Measurements from ENCODE around the gene DMRT3.

DNA sequence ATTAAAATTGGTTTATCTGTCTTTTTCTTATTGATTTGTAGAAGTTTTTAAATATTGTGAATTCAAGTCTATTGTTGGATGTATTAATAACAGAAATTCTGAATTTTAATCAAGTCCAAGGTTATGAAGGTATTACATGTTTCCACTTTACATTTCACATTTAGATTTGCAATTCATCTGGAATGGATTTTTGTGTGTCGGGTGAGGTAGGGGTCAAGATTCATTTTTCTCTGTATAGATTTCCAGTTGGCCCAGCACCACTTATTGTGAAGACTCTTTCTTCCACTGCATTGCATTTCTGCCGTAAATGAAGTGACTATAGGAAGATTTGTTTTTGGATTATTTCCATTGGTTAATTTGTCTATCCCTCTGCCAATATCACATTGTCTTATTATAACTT is 38.2 kb downstream of the DMRT3 start:
- TF ChIP-seq ZNF140 (CRISPR knock-in tag; IDR thresholded peaks at IDR 0.05) (no peak), U2AF2 (optimal IDR thresholded peaks at IDR 0.05; ENCODE audit: low read depth, low read length) (no peak), SMC3 (conservative IDR thresholded peaks at IDR 0.05; ENCODE audit: insufficient read depth, low read depth, low read length) (no peak), ZNF561 (CRISPR knock-in tag; conservative IDR thresholded peaks at IDR 0.05) (no peak)
- TF ChIP-seq, protein P1, sequence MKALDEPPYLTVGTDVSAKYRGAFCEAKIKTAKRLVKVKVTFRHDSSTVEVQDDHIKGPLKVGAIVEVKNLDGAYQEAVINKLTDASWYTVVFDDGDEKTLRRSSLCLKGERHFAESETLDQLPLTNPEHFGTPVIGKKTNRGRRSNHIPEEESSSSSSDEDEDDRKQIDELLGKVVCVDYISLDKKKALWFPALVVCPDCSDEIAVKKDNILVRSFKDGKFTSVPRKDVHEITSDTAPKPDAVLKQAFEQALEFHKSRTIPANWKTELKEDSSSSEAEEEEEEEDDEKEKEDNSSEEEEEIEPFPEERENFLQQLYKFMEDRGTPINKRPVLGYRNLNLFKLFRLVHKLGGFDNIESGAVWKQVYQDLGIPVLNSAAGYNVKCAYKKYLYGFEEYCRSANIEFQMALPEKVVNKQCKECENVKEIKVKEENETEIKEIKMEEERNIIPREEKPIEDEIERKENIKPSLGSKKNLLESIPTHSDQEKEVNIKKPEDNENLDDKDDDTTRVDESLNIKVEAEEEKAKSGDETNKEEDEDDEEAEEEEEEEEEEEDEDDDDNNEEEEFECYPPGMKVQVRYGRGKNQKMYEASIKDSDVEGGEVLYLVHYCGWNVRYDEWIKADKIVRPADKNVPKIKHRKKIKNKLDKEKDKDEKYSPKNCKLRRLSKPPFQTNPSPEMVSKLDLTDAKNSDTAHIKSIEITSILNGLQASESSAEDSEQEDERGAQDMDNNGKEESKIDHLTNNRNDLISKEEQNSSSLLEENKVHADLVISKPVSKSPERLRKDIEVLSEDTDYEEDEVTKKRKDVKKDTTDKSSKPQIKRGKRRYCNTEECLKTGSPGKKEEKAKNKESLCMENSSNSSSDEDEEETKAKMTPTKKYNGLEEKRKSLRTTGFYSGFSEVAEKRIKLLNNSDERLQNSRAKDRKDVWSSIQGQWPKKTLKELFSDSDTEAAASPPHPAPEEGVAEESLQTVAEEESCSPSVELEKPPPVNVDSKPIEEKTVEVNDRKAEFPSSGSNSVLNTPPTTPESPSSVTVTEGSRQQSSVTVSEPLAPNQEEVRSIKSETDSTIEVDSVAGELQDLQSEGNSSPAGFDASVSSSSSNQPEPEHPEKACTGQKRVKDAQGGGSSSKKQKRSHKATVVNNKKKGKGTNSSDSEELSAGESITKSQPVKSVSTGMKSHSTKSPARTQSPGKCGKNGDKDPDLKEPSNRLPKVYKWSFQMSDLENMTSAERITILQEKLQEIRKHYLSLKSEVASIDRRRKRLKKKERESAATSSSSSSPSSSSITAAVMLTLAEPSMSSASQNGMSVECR (CRISPR knock-in tag; IDR thresholded peaks at IDR 0.05): no peak
- TF ChIP-seq, protein P2, sequence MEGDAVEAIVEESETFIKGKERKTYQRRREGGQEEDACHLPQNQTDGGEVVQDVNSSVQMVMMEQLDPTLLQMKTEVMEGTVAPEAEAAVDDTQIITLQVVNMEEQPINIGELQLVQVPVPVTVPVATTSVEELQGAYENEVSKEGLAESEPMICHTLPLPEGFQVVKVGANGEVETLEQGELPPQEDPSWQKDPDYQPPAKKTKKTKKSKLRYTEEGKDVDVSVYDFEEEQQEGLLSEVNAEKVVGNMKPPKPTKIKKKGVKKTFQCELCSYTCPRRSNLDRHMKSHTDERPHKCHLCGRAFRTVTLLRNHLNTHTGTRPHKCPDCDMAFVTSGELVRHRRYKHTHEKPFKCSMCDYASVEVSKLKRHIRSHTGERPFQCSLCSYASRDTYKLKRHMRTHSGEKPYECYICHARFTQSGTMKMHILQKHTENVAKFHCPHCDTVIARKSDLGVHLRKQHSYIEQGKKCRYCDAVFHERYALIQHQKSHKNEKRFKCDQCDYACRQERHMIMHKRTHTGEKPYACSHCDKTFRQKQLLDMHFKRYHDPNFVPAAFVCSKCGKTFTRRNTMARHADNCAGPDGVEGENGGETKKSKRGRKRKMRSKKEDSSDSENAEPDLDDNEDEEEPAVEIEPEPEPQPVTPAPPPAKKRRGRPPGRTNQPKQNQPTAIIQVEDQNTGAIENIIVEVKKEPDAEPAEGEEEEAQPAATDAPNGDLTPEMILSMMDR (IDR thresholded peaks at IDR 0.05 in 2 of 3, conservative IDR thresholded peaks at IDR 0.05 in 1 of 3; ENCODE audit: insufficient read depth in 2 of 3, low read depth in 1 of 3, low read length in 3 of 3): no peak

Measured in K562 (cell line).